Measurements from ENCODE around the gene DDX25. TPM values are rescaled to one million over a fixed set of nuclear protein-coding genes. Genes with fewer than 3 reads are reported as not detected.

DDX25 gene
- total and polyA plus RNA-seq, 10 of the 15 experiments (the other 5 are each of a cell fraction or from before 2014, with no cell fraction given): 0.05 TPM; not detected in 9

DNA sequence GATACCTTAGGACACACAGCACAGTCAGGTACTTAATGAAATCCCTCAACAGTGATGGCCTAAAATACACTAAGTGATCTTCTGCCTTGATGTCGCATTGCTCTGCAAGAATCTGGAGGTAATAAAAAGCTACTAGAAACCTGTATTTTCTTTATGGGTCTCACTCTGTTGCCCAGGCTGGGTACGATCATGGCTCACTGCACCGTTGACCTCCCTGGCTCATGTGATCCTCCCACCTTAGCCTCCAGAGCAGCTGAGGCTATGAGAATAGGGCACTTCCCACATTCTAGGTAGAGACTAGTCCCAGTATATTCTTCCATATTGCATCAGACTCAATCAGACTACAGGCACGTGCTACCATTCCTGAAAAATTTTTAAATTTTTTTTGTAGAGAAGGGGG, 63.2 kb downstream of the DDX25 start:
- 41% methylated on average over 4 of the region's 4 CpGs for WGBS (ENCODE audit: insufficient coverage, insufficient replicate concordance, low lambda C conversion rate, missing lambda C conversion rate)
- in situ Hi-C loops (cut with MboI): no loop called here
- H3K9me3 ChIP-seq (replicated peaks; ENCODE audit: control insufficient read depth, insufficient read depth, low read length): peaks cover 2% of the 10 kb centered on the region; the same call in 2 of the 3 replicates
- H3K4me1 ChIP-seq (ENCODE audit: control insufficient read depth, insufficient read depth, low read length): no peaks in the 10 kb centered on the region
- no peak overlapping the region for H3K4me2 ChIP-seq (ENCODE audit: control insufficient read depth, insufficient read depth)
- H4K20me1 ChIP-seq (ENCODE audit: control insufficient read depth, insufficient read depth): no peaks in the 10 kb centered on the region
- no peak overlapping the region for H3K27ac ChIP-seq (ENCODE audit: control insufficient read depth, insufficient read depth)
- BruUV-seq (replicated peaks): no TSS peak
- H3K27me3 ChIP-seq (replicated peaks in 1 of 2; ENCODE audit: control insufficient read depth in 2 of 2, insufficient read depth in 2 of 2, low read length in 1 of 2): no peaks in the 10 kb centered on the region
- ChIA-PET POLR2A (no interaction called here), RAD21 (ENCODE audit: unreplicated experiment) (no interaction called here), SMC1A (ENCODE audit: uncharacterized antibody, unreplicated experiment) (no interaction called here), CTCF (no interaction called here)
- no peaks in the 10 kb centered on the region for H3K79me2 ChIP-seq (ENCODE audit: control insufficient read depth, insufficient read depth, low read length)
- intact Hi-C loops (cut with micrococcal nuclease; ENCODE audit: unreplicated experiment): no loop called here
- H3K4me3 ChIP-seq: no peak overlapping the region
- no peak overlapping the region for H2AFZ ChIP-seq (ENCODE audit: control insufficient read depth, low read depth, low read length)
- TF ChIP-seq FOS (IDR thresholded peaks at IDR 0.05; ENCODE audit: borderline replicate concordance, extremely low read depth, insufficient read length): no peak
- no peak for TF ChIP-seq BMI1 (IDR thresholded peaks at IDR 0.05; ENCODE audit: borderline replicate concordance)
- no peak for TF ChIP-seq MXI1 (IDR thresholded peaks at IDR 0.05; ENCODE audit: low read depth, low read length)
- no peak for TF ChIP-seq RELA (IDR thresholded peaks at IDR 0.05; ENCODE audit: borderline replicate concordance, partially characterized antibody)
- TF ChIP-seq ASH2L (IDR thresholded peaks at IDR 0.05; ENCODE audit: borderline replicate concordance, low read depth): no peak
- no peak for TF ChIP-seq IRF4 (IDR thresholded peaks at IDR 0.05; ENCODE audit: low read depth, low read length)
- no peak for TF ChIP-seq NR2F1 (conservative IDR thresholded peaks at IDR 0.05)
- TF ChIP-seq, protein P1, sequence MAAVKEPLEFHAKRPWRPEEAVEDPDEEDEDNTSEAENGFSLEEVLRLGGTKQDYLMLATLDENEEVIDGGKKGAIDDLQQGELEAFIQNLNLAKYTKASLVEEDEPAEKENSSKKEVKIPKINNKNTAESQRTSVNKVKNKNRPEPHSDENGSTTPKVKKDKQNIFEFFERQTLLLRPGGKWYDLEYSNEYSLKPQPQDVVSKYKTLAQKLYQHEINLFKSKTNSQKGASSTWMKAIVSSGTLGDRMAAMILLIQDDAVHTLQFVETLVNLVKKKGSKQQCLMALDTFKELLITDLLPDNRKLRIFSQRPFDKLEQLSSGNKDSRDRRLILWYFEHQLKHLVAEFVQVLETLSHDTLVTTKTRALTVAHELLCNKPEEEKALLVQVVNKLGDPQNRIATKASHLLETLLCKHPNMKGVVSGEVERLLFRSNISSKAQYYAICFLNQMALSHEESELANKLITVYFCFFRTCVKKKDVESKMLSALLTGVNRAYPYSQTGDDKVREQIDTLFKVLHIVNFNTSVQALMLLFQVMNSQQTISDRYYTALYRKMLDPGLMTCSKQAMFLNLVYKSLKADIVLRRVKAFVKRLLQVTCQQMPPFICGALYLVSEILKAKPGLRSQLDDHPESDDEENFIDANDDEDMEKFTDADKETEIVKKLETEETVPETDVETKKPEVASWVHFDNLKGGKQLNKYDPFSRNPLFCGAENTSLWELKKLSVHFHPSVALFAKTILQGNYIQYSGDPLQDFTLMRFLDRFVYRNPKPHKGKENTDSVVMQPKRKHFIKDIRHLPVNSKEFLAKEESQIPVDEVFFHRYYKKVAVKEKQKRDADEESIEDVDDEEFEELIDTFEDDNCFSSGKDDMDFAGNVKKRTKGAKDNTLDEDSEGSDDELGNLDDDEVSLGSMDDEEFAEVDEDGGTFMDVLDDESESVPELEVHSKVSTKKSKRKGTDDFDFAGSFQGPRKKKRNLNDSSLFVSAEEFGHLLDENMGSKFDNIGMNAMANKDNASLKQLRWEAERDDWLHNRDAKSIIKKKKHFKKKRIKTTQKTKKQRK (IDR thresholded peaks at IDR 0.05; ENCODE audit: low read depth, low read length): no peak
- no peak for TF ChIP-seq TARDBP (IDR thresholded peaks at IDR 0.05; ENCODE audit: borderline replicate concordance)
- TF ChIP-seq, protein P2, sequence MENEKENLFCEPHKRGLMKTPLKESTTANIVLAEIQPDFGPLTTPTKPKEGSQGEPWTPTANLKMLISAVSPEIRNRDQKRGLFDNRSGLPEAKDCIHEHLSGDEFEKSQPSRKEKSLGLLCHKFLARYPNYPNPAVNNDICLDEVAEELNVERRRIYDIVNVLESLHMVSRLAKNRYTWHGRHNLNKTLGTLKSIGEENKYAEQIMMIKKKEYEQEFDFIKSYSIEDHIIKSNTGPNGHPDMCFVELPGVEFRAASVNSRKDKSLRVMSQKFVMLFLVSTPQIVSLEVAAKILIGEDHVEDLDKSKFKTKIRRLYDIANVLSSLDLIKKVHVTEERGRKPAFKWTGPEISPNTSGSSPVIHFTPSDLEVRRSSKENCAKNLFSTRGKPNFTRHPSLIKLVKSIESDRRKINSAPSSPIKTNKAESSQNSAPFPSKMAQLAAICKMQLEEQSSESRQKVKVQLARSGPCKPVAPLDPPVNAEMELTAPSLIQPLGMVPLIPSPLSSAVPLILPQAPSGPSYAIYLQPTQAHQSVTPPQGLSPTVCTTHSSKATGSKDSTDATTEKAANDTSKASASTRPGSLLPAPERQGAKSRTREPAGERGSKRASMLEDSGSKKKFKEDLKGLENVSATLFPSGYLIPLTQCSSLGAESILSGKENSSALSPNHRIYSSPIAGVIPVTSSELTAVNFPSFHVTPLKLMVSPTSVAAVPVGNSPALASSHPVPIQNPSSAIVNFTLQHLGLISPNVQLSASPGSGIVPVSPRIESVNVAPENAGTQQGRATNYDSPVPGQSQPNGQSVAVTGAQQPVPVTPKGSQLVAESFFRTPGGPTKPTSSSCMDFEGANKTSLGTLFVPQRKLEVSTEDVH (IDR thresholded peaks at IDR 0.05; ENCODE audit: low read depth, partially characterized antibody): no peak
- H3K9ac ChIP-seq (ENCODE audit: control insufficient read depth, insufficient read depth, low read length): no peak overlapping the region
- H3K36me3 ChIP-seq (ENCODE audit: control insufficient read depth in 2 of 2, insufficient read depth in 2 of 2, low read length in 1 of 2): no peaks in the 10 kb centered on the region
- ATAC-seq (no peak), FAIRE-seq (no peak), DNase-seq (ENCODE audit: low read depth, low spot score) (no peak)

Measured in GM12878 (cell line).